HG03432 (cell line): ENCODE results near the gene GPRIN3.
A peak's percentile ranks its signal among the peaks of the same experiment; 100 is the strongest.
"Not testable (repeated sequence)": the region's sequence is repeated elsewhere in the genome, so short reads cannot be mapped to it uniquely, and the experiment has no call there.

Source experiments
- ATAC-seq: cut with Tn5 transposase; IDR thresholded peaks from one replicate; pipeline ENCODE4 v1.9.1; 2021; ENCODE audit warnings: mild to moderate bottlenecking, moderate library complexity; ENCODE audit not compliant: unreplicated experiment

GPRIN3 gene

DNA sequence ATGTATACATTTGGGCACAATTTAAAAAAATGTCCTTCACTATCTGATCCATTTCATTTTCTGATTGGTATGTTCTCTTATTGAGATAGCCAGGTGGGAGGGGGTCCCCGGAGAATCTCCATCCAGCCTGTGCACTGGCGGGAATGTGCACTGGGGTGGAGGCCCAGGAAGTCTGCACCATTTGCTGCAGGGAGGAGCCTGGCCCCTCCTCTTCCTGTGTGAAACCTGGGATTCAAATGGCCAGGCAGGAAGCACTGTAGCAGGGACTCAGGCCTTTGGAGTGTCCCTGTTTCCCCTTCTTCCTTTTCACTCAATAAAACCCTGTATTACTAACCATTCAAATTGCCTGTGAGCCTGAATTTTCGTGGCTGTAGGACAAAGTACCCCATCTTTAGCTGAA is 44.3 kb downstream of the GPRIN3 start:
- no peak for ATAC-seq

GRCh38 chr4:89259301-89260028 is 48.1 kb downstream of the GPRIN3 start:
- ATAC-seq, result no peak

GRCh38 chr4:89258506-89258905 is 49.1 kb downstream of the GPRIN3 start:
- no peak for ATAC-seq

DNA sequence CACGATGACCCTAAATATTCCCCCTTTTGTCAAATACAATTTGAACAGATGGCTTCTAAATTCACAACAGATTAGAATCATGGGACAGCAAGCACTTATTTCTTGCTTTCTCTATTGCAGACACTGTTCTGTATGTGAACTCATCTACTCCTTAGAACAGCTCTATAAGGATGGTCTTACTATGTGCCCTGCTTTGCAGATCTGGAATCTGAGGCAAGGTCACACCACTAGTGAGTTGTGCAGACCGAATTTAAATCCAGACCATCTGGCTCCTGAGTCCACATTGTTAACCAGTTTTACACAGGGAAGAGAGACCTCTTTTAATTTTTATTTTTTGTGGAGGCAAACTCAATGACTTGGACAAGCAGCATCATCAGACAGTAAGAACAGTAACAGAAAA is 50.2 kb downstream of the GPRIN3 start:
- no peak for ATAC-seq

- no peak for ATAC-seq
Observed at GRCh38 chr4:89256203-89256800, 51.3 kb downstream of the GPRIN3 start.

- peak; percentile 59 for ATAC-seq
Observed at GRCh38 chr4:89254847-89255246, 52.8 kb downstream of the GPRIN3 start.

- ATAC-seq, result not testable (repeated sequence)
Observed at GRCh38 chr4:89254347-89254746, 53.3 kb downstream of the GPRIN3 start.

GRCh38 chr4:89253935-89254334 is 53.7 kb downstream of the GPRIN3 start:
- ATAC-seq, result no peak

GRCh38 chr4:89253311-89253710 is 54.3 kb downstream of the GPRIN3 start:
- ATAC-seq, result no peak

DNA sequence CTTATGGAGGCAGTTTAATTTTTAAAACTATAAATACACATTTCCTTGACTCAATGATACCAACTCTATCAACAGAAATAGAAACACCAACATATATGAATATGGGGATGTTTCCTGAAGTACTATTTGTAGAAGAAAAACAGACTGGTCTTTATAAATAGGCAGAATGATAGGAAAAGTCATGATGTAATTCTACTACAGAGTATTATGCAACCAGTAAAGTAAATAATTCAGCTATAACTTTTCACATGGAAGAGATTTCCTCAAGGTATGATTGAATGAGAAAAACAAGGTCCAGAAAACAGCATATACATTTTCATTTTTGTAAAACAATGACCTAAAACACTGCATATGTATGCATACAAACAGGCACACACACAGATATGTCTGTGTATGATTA is 56.2 kb downstream of the GPRIN3 start:
- no peak for ATAC-seq

DNA sequence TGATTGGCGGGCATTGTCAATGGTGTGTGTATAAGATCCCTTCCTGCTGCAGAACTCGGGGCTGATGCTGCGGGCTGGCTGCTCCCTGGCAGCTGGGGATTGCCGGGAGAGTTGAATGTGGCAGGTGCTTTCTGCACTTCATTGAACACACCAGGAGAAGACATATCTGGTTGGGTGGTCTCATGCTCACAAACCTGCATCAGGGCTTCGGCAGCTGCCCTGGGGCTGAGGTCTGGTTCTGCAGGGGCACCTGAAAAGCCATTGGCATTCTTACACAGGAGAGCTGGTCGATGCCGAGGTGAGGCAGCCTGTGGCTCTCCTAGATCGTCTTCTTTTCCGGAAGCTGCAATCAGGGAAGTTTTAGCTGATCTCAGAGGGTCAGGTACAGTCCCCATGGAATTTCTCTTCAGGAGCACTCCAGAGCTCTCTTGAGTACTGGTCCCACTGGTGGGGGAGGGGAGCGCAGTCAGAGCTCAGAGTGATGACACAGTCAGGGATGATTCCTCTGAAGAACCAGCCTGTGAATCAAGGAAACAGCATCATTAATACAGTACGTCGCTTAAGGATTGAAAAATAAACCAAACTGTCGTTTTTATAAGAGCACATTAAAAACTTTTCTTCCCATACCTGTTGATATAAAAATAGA is 57.8 kb downstream of the GPRIN3 start:
- ATAC-seq, result no peak

GRCh38 chr4:89249313-89249712 is 58.3 kb downstream of the GPRIN3 start:
- no peak for ATAC-seq

GRCh38 chr4:89248879-89249281 is 58.7 kb downstream of the GPRIN3 start:
- ATAC-seq, result no peak

- no peak for ATAC-seq
Observed at GRCh38 chr4:89247951-89248350, 59.6 kb downstream of the GPRIN3 start.

DNA sequence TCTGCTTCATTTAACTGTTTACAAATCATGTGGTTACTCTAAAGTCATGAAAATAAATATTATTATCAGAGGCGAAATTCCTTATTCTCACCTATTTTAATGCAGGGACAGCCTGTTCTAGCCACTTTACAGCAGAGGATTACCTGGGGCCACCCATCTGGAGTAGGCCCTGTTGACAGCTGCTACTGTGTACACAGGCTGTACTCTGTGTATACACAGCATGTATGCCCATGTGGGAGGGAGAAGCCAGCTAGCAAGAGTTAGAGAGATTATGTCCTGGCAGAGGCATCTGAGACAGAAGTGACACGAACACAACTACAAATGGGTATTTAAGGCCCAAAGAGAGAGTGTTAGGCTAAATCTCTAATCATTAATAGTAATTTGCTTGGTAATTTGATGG is 62.1 kb downstream of the GPRIN3 start:
- no peak for ATAC-seq

- ATAC-seq, result no peak
Observed at GRCh38 chr4:89243733-89244252, 63.8 kb downstream of the GPRIN3 start.

DNA sequence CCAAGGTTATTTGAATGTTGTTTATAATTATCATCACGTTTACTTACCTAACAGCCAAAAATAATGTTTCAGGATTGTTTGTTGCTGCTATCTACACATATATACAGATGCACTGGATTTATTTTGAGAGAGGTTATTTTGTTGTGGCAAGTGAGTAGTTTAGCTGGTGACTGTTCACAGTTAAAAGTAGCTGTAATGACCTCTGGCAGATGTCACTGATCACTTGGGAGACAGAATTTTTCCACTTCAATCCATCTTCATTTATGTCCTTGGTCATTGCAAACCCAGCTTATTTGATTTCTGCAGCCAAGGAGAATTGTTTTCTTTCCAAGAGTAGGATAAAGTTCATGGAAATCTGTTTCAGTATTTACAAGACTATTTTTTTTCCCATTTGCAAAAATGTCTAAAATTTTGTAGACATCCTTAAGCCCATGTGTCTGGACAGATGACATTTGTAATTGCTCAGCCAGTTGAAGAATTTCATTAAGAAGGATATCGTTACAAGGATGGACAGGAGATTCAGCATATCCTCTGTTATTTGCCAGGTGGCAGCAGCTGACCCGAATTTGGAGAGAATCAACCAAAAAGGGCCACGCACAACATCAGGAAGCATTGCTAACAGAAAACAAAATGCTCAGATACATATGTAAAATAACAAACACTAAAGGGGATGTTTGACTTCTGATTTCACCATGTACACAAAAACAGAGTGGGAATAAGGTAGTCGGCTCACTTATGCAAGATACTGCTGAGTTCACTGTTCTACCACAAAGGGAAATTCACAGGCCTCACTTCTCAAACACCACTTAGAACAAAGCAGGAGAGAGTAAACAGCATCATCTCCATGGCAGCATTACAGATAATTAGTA is 64.5 kb downstream of the GPRIN3 start:
- no peak for ATAC-seq

DNA sequence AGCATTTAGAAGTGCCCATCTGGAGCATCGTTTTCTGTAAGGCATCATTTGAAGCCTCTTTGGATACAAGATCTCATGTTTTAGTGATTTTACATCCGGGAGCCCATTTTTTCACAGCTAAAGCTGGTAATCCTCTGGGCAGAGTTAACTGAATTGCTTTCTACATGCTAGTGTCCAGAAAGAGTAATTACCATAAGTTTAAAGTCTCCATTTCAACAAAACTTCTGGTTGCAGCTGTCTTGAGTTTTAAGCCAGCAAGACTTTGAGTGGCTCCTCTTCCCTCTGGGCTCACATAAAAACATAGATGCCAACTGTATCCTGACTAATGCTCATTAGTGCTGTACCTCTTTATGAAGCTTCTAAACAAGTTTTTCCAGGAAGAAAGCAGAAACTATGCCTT is 65.4 kb downstream of the GPRIN3 start:
- ATAC-seq, result no peak

GRCh38 chr4:89230271-89230670 is 77.3 kb downstream of the GPRIN3 start:
- no peak for ATAC-seq

DNA sequence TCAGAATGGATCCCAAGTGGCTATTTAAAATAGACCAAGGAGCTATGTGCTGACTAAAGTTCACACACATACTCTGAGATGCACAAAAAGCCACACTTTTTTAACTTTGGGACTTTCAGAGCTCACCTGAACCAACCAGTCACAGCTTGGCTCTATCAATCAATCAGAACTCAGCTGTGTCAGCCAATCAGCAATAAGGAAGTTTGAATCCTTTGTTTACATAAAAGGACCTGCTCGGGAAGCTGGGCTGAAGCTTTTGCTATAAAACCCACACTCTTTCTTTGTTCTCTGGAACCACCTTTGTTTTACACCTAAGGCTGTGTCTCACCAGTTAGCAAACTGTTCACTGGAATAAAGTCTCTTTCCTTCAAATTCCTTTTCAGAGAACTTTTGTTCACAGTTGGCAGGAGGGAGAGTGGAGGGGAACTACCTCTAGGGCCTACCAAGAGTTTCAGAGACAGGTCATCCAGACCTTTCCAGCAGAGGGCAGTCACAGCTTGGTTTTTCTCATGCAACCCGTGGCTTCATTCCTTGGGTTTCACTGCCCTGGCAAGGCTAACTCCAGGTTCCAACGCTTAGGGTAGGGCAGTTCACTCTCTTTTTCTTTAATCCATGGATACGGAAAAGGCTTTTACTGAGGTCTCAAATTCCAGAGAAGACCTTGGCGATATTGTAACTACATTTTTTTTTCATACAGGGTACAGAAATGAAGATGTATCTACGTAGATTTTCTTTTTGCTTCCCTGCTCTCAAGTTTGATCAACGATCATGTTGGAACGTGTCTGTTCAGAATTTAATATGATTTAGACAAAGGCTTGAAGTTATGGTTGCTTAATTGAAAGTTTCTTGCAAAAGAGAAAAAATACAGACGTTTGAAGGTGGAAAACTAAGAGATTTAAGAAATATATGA is 80.7 kb downstream of the GPRIN3 start:
- ATAC-seq, result peak; percentile 96
